Myocyte (in vitro differentiated cells): ENCODE results near the gene KRT80. TPM values are rescaled to one million over a fixed set of nuclear protein-coding genes. Genes with fewer than 3 reads are reported as not detected.
A peak's percentile ranks its signal among the peaks of the same experiment; 100 is the strongest.

Experiments
- DNase-seq: peaks from one replicate; pipeline ENCODE4 v3.0.0-alpha.2; 2012; ENCODE audit warnings: low read depth
- total RNA-seq: library from RNA; depleted of rRNA; stranded (reverse); fragments of >200 nt; gene quantifications from 2 replicates; pipeline ENCODE4 v1.2.3, GENCODE V29; 2014

KRT80 gene
- total RNA-seq, 1 donor from 2014 or later, result 46.3 TPM

DNA sequence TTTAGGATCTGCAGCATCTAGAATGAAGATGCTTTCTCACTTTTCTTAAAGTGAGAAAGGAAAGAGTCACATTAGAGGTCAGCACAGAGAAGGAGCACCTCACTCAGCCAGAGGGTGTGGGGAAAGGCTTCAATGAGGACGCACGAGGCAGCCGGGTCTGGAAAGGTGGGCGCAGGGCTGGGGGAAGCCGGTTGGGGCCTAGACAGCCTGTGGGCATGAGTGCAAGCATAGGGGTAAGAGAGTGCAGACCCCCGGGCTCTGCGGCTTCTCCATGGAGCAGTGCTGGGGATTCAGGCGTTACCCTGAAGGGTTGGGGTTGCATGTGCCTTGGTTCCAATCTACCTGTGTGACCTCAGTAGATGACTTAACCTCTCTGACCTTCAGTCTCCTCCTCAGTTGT is 49.9 kb downstream of the KRT80 start:
- no peak for DNase-seq

DNA sequence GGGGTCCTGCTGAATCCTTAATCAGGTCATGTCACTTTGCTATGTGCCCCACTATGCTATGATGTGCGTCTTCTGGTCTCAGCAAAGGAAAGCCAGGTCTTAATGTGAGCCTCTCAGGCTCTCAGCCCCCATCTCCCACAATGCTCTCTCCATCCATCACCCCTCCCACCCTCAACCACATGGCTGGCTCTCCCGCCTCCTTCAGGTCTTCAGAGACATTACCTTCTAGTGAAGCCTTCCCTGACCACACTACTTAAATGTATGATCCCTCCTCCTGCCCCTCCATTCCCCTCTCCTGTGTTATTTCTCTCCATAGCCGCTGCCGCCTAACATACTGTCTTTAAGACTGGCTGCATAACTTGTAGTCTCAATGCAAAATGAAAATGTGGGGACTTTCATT is 50.5 kb downstream of the KRT80 start:
- DNase-seq, result no peak

DNA sequence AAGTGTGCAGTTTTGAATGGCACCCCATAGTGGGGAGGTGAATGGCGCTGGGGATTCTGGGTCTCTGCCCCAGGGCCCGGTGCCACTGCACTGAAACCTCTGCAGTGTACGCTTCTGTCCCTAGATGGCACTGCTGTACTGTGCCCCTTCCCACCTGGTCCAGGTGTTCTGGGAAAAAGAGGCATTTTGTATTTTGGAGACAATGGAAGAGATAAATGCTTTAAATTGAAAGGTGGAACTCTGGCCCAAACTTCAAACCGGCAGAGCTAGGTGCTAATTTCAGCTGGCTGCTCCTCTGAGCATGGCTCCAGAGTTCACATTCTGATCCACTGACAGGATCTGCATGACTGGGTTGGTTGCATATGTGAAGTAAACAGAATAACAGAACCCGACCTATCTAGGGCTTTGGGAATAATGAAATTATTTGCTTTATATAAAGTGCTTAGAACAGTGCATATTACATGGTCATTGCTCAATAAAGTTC is 52.2 kb downstream of the KRT80 start:
- DNase-seq, result no peak

DNA sequence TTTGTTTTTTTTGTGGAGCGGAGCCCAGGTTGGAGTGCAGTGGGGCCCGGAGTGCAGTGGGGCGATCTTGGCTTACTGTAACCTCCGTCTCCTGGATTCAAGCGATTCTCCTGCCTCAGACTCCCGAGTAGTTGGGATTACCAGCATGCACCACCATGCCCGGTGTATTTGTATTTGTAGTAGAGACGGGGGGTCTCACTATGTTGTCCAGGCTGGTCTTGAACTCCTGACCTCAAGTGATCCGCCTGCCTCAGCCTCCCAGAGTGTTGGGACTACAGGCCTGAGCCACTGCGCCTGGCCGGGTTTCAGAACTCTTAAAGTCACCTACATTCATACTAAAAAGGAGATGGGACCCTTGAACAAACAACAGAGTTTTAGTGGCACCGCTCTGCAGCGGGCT is 52.7 kb downstream of the KRT80 start:
- DNase-seq, result no peak

GRCh38 chr12:52137746-52138145 is 54.1 kb downstream of the KRT80 start:
- DNase-seq, result no peak

DNA sequence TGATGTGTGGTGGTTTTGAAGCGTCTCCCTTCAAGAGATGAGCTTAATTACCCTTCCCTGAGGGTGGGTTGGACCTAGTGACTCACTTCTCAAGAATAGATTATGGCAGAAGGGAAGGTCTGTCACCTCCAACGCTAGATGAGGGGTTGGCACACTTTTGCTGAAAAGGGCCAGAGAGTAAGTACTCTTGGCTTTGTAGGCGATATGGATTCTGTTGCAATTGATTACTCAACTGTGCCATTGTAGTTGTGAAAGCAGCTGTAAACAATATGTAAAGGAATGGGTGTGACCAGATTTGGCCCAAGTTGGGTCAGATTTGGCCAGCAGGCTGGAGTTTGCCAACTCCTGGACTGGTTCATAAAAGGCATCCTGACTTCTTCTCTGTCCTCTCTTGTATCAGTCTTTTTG is 59.1 kb downstream of the KRT80 start:
- DNase-seq, result no peak

DNA sequence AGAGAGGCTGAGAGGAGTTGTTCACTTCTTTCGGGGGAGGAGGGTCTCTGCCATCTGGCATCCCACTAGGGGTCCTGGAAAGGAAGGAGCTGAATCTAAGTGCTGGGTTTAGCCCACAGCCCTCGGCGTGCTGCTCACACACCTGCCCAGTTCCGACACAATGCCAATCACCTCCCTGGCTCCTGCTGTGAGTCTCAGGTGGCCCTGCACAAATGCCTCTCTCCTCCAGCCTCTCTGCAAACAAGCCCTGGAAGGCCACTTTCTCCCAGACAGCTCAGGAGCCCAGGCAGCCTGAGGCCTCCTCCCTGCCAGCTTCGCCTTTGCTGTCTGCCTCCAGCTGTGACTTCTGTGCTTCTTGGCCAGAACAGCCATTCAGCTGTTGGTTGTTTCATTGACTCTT is 61.1 kb downstream of the KRT80 start:
- no peak for DNase-seq

GRCh38 chr12:52127683-52128450 is 63.9 kb downstream of the KRT80 start:
- DNase-seq, result no peak

DNA sequence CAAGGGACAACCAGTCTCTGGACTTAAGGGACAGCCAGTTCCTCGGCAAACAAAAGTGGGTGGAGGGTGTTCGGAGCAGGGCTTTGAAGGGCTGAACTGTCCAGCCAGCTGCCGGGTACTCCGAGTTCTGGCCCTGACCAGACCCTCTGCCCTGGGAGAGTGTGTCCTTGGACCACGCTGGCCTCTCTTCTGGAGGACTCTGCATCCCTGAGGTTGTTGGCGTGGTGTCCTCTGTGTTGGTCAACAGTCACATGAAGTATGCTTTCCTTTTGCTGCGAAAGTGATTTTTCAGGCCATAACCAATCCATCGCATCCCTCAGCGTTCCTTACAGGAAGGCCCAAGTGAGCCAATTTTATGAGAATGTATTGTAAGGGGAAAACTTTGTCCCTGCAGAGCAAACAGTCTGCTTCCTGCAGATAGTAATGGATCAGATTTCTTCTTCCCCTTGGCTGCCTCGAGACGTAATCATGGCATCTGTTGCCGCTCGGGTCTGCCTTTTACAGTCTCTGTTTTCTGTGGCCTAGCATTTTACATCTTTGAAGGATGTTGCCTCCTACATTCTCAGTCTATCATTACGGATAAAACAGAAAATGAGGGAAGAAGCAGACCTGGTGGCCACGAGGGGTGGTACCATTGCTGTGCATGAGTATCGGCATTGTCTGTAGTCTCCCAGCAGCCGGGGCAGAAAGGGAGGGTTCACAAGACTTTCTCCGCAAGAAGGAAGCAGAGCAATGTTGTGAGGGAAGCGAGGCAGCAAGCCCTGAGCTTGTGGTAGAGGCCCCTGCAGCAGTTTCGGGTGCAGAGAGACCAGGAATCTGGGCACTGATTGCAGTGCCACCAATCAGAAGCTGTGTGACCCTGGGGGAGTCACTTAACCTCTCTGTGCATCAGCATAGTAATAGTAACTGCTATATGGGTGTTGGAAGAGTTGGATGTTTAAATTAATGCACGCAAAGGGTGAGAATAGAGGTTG is 64.9 kb downstream of the KRT80 start:
- no peak for DNase-seq

GRCh38 chr12:52126050-52126604 is 65.7 kb downstream of the KRT80 start:
- DNase-seq, result no peak

GRCh38 chr12:52125476-52125900 is 66.3 kb downstream of the KRT80 start:
- no peak for DNase-seq

GRCh38 chr12:52123487-52124186 is 68.2 kb downstream of the KRT80 start:
- DNase-seq, result no peak

GRCh38 chr12:52122904-52123303 is 68.9 kb downstream of the KRT80 start:
- no peak for DNase-seq

DNA sequence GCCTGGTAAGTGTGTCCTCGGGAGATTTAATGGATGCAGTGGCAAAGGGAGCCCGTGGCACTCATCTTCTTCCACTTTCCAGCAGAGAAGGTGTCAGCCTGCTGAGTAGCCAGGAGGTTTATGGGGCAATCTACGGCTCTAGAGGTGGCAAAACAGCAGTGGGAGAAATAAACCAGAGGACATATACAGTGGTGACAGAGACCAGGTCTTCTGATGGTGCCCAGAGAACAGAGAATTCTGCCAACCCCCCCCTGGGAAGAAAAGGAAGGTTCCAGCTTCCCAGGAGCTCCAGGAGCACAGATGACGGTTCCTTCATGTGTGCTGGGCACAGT is 69.3 kb downstream of the KRT80 start:
- no peak for DNase-seq

- DNase-seq, result peak; percentile 55
These were observed 69.8 kb downstream of the KRT80 start for GRCh38 chr12:52121824-52122539.

DNA sequence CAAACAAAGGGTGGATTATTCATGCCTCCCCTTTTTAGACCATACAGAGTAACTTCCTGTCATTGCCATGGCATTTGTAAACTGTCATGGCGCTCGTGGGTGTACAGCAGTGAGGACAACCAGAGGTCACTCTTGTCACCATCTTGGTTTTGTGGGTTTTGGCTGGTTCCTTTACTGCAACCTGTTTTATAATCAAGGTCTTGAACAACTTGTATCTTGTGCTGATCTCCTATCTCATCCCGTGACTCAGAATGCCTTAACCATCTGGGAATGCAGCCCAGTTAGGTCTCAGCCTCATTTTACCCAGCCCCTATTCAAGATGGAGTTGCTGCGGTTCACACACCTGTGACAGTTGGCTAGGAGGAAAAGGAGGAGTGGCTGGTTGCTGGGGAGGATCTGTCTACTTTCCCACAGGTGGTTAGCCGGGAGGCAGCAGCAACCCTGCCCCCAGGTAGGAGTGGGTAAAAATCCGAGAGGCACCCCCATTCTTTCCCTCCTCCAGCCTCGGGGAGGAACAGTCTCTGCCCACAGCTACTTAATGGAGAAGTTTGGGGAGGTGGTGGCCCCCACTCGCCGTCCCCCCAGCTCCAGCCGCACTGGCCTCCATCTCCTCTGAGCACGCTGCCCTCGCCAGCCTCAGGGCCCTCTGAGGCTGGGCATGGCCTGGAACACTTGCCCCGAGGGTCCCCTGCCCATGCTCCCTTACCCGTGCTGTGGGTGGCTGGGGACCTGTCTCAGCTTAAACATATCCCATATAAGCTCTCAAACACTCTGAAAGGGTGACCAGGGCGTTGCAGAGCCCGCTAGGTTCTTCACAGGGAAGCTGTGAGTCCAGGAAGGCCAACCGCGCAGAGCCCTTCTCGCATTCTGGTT is 70.6 kb downstream of the KRT80 start:
- DNase-seq, result no peak

DNA sequence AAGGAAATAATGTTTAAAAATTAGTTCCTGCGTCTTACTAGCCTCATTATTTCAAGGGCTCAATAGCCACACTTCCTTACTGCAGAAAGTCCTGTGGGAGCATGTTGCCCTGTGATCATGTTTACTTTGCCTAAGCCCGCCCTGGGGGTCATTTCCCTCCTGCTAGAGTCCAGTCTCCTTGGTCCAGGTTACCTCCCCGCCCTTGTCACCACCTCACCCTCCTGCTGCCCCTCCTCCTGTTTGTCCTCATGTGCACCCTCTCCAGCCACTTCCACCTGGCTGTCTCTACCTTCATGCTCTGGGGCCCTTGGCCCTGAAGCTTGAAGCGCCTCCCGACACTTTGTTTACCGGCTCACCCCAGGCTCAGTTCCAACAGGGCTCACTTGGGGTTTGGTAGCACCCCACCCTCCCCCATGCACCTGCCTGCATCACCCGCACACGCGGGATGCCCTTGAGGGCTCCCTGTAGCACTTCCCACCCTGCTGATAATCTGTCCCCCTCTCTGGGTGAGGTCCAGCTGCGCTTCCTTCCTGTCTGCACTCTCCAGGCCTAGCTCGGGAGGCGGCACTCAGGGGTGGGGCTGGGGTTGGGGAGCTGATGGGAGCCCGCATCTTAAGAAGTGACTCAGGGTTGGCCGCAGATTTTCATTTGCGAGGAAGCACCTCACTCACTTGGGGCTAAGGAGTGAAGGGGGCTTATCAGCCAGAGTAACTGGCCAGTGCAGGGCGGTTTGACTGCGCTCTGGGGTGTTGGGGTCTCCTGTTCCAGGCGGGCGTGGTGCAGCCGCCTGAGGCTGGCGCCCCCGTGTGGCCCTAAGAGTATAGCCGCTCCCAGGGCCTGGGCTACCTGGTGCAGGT is 72.2 kb downstream of the KRT80 start:
- no peak for DNase-seq
